HepG2 (cell line): ENCODE data around the gene GRB7. TPM values are rescaled to one million over a fixed set of nuclear protein-coding genes. Genes with fewer than 3 reads are reported as not detected.
A peak's percentile ranks its signal among the peaks of the same experiment; 100 is the strongest.

Source experiments
- DPF2 ChIP-seq: sonication (generic); formaldehyde crosslinking; IDR thresholded peaks from 2 replicates; pipeline ENCODE4 v1.4.0; 2020; ENCODE audit warnings: mild to moderate bottlenecking, low read depth, missing genetic modification reagents, borderline replicate concordance
- HDAC2 ChIP-seq: sonication (generic); formaldehyde crosslinking; IDR thresholded peaks from 2 replicates; pipeline ENCODE4 v1.4.0; 2020; ENCODE audit warnings: missing genetic modification reagents
- HIVEP1 ChIP-seq: sonication (generic); formaldehyde crosslinking; IDR thresholded peaks from 2 replicates; pipeline ENCODE4 v1.4.0; 2020; ENCODE audit warnings: mild to moderate bottlenecking, missing genetic modification reagents
- JDP2 ChIP-seq: sonication (generic); formaldehyde crosslinking; IDR thresholded peaks from 2 replicates; pipeline ENCODE4 v1.8.1; 2022; ENCODE audit warnings: missing genetic modification reagents, borderline replicate concordance
- KLF6 ChIP-seq: IDR thresholded peaks from 2 replicates; pipeline ENCODE4 v1.8.0; 2016; ENCODE audit warnings: missing biosample characterization, missing genetic modification reagents
- MED1 ChIP-seq: sonication (generic); formaldehyde crosslinking; IDR thresholded peaks from 2 replicates; pipeline ENCODE4 v1.4.0; 2020; ENCODE audit warnings: missing genetic modification reagents
- SMAD1 ChIP-seq: sonication (generic); formaldehyde crosslinking; IDR thresholded peaks from 2 replicates; pipeline ENCODE4 v1.4.0; 2020; ENCODE audit warnings: missing genetic modification reagents, low read depth, mild to moderate bottlenecking, borderline replicate concordance
- SP2 ChIP-seq: sonication (generic); formaldehyde crosslinking; IDR thresholded peaks from 2 replicates; pipeline ENCODE4 v1.5.1; 2020; ENCODE audit warnings: mild to moderate bottlenecking, missing genetic modification reagents
- SPEN ChIP-seq: sonication (generic); formaldehyde crosslinking; IDR thresholded peaks from 2 replicates; pipeline ENCODE4 v1.5.1; 2020; ENCODE audit warnings: low read depth, mild to moderate bottlenecking, missing genetic modification reagents
- TFE3 ChIP-seq: IDR thresholded peaks from 2 replicates; pipeline ENCODE4 v1.6.1; 2016
- USF2 ChIP-seq, 2 experiments: sonication (generic) in 1 of 2; formaldehyde crosslinking in 1 of 2; IDR thresholded peaks; 2 replicates each; pipeline versions ENCODE4 v1.5.1 to v1.6.1; 2011 to 2020; ENCODE audit warnings: borderline replicate concordance in 1 of 2, low read depth in 1 of 2, low read length in 1 of 2, mild to moderate bottlenecking in 1 of 2, missing genetic modification reagents in 1 of 2, moderate library complexity in 1 of 2
- ZNF136 ChIP-seq: sonication (generic); formaldehyde crosslinking; IDR thresholded peaks from 2 replicates; pipeline ENCODE4 v1.8.1; 2022; ENCODE audit warnings: low read depth, mild to moderate bottlenecking, moderate library complexity, missing genetic modification reagents
- ZNF451 ChIP-seq: sonication (generic); formaldehyde crosslinking; IDR thresholded peaks from 2 replicates; pipeline ENCODE4 v1.5.0; 2020; ENCODE audit warnings: mild to moderate bottlenecking, missing genetic modification reagents
- ZNF484 ChIP-seq: sonication (generic); formaldehyde crosslinking; IDR thresholded peaks from 2 replicates; pipeline ENCODE4 v1.5.1; 2020; ENCODE audit warnings: mild to moderate bottlenecking, low read depth, missing genetic modification reagents, borderline replicate concordance
- polyA plus RNA-seq, 8 experiments: library from polyadenylated mRNA; depleted of rRNA in 3 of 8; stranded (reverse) in 7 of 8; unstranded in 1 of 8; fragments of >200 nt; fragmentation: Illumina TruSeq in 4 of 8; extraction: Trizol in 4 of 8; gene quantifications; 2 replicates each; pipeline versions ENCODE4 v1.2.1 to v1.2.3, GENCODE V29; 2011 to 2016; ENCODE audit warnings: low read depth in 4 of 8, missing spikeins in 1 of 8, mixed read lengths in 1 of 8; ENCODE audit not compliant: insufficient read depth in 1 of 8
- total RNA-seq, 5 experiments: library from RNA; depleted of rRNA; stranded (reverse); fragments of >200 nt; fragmentation: Illumina TruSeq; extraction: Trizol; gene quantifications; 2 replicates each; pipeline ENCODE4 v1.2.3, GENCODE V29; 2016; ENCODE audit warnings: low read depth in 1 of 5
- TF ChIP-seq, protein P1 (sequence below): sonication (generic); formaldehyde crosslinking; IDR thresholded peaks from 2 replicates; pipeline ENCODE4 v1.4.0; 2020; ENCODE audit warnings: low read depth, mild to moderate bottlenecking, missing genetic modification reagents
- TF ChIP-seq, protein P2 (sequence below): fragments of 450-650 bp; IDR thresholded peaks from 2 replicates; pipeline ENCODE4 v1.6.1; 2017; ENCODE audit warnings: mild to moderate bottlenecking

Gene GRB7
- total and polyA plus RNA-seq, 2 of the 13 experiments (the other 11 are each of a cell fraction or from before 2014, with no cell fraction given) = 60.2 to 77.7 TPM

GRCh38 chr17:39736319-39737165, 1.2 kb upstream of the GRB7 start (continued):
- TF ChIP-seq SPEN (CRISPR knock-in tag) (no peak), USF2 (IDR thresholded peaks at IDR 0.05; ENCODE audit: low read depth, low read length) (no peak), USF2 (CRISPR knock-in tag; IDR thresholded peaks at IDR 0.05; ENCODE audit: borderline replicate concordance) (no peak), HDAC2 (peak; percentile 92), ZNF484 (CRISPR knock-in tag) (no peak), SP2 (CRISPR knock-in tag) (no peak), MED1 (CRISPR knock-in tag) (peak; percentile 60; the same call in 1 of the 2 replicates), ZNF136 (CRISPR knock-in tag) (no peak), HIVEP1 (CRISPR knock-in tag) (no peak), SMAD1 (CRISPR knock-in tag) (no peak), TFE3 (CRISPR knock-in tag) (peak; percentile 71), DPF2 (CRISPR knock-in tag) (peak; percentile 43), JDP2 (CRISPR knock-in tag) (no peak; the same call in 1 of the 2 replicates), ZNF451 (CRISPR knock-in tag) (no peak), KLF6 (CRISPR knock-in tag) (no peak)
- TF ChIP-seq, protein P1, sequence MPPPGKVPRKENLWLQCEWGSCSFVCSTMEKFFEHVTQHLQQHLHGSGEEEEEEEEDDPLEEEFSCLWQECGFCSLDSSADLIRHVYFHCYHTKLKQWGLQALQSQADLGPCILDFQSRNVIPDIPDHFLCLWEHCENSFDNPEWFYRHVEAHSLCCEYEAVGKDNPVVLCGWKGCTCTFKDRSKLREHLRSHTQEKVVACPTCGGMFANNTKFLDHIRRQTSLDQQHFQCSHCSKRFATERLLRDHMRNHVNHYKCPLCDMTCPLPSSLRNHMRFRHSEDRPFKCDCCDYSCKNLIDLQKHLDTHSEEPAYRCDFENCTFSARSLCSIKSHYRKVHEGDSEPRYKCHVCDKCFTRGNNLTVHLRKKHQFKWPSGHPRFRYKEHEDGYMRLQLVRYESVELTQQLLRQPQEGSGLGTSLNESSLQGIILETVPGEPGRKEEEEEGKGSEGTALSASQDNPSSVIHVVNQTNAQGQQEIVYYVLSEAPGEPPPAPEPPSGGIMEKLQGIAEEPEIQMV (CRISPR knock-in tag) = no peak
- TF ChIP-seq, protein P2, sequence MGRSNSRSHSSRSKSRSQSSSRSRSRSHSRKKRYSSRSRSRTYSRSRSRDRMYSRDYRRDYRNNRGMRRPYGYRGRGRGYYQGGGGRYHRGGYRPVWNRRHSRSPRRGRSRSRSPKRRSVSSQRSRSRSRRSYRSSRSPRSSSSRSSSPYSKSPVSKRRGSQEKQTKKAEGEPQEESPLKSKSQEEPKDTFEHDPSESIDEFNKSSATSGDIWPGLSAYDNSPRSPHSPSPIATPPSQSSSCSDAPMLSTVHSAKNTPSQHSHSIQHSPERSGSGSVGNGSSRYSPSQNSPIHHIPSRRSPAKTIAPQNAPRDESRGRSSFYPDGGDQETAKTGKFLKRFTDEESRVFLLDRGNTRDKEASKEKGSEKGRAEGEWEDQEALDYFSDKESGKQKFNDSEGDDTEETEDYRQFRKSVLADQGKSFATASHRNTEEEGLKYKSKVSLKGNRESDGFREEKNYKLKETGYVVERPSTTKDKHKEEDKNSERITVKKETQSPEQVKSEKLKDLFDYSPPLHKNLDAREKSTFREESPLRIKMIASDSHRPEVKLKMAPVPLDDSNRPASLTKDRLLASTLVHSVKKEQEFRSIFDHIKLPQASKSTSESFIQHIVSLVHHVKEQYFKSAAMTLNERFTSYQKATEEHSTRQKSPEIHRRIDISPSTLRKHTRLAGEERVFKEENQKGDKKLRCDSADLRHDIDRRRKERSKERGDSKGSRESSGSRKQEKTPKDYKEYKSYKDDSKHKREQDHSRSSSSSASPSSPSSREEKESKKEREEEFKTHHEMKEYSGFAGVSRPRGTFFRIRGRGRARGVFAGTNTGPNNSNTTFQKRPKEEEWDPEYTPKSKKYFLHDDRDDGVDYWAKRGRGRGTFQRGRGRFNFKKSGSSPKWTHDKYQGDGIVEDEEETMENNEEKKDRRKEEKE = no peak
